ENCODE measurements around the gene CDH4.

The CDH4 gene

DNA sequence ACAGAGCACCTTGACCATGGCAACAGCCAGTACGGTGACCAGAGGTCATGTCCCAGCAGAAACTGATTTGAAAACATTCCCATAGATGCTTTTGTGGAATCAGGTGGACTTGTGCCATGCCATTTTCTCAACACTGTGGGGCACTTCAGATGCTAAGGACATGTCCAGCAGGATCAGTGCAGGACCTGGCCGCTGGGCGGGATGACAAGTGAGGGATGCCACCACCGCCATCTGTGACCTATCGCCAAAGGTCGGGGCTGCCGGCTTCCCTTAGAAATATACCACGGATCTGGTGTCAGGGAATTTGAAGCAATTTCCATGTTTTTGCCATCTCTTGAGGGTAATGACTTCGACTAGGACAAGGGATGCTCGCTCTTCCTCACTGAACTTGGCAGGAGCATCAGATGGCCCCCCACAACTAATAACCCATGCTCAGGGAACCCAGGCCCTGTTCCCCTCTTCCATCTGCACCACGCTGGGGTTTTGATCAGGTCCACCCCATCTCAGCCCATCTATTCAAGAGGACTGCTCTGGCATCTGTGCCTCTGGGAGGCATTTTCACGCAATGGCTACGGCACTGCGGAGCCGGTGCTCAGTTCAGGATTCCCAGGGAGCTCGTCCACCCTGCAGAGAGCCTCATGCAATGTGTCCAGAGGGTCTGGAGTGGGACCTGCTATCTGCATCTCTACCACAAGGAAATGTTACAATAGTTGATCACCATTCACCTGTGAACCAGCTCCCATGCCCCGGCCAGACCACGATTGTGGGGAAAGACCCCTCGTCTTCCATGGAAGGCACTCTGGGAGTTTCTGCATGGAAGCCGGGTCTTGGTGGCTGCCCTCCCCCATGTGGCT lies 511.1 kb downstream of the CDH4 start:
- no peak for DNase-seq

DNA sequence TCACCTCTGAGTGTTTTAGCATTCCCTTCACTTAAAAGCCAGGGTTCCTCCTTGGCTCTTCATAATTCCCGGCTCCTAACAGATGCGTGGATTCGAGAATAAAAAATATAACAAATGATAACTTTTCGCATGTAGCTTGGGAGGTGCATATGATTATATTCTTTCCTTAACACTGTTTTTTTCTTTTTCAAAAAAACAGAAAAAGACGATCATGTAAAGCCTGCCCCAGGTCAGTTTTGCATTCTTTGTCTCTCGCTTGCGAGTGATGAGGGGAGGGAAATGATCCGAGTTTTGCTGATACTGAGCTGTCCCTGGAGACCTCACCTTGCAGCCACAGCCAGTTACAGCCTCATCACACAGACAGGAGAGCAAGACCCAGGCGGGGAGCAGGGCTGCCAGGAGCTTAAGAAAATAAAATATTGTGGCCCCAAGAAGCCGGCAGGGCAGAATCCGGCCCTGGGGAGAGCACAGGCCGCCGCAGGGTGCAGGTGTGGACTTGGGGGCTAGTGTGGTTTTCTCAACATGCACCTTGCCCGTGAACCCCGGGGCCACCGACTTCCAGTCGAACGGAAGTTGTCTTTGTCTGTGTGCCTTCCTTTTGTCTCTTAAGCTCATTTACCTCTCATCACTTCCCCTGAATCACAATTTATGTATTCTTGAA lies 511.8 kb downstream of the CDH4 start:
- DNase-seq: no peak

DNA sequence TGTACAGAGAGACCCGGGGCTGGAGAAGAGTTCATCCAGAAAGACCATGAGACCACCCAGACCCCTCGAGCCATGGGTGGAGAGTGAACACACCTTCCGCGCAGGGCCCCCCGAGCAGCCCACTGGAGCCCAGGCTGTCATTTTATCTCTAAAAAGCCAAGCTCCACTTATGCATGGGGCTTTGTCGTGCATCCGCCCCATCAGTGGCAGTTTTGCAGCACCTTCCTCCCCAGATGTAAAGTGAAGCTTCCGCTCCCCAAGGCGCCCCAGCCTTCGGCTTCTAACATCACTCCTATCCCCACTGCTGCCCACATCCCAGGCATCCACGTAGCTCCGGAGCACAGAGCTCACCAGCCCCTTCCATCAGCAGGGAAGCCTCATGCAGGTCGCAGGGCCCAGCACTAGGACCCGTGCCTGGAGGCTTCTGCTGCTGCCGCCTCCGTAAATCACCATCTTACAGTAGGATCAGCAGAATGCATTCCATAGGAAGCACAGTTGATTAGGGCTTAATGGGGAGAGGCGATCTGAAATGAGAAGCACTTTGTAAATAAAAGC lies 512.5 kb downstream of the CDH4 start:
- no peak for DNase-seq

DNA sequence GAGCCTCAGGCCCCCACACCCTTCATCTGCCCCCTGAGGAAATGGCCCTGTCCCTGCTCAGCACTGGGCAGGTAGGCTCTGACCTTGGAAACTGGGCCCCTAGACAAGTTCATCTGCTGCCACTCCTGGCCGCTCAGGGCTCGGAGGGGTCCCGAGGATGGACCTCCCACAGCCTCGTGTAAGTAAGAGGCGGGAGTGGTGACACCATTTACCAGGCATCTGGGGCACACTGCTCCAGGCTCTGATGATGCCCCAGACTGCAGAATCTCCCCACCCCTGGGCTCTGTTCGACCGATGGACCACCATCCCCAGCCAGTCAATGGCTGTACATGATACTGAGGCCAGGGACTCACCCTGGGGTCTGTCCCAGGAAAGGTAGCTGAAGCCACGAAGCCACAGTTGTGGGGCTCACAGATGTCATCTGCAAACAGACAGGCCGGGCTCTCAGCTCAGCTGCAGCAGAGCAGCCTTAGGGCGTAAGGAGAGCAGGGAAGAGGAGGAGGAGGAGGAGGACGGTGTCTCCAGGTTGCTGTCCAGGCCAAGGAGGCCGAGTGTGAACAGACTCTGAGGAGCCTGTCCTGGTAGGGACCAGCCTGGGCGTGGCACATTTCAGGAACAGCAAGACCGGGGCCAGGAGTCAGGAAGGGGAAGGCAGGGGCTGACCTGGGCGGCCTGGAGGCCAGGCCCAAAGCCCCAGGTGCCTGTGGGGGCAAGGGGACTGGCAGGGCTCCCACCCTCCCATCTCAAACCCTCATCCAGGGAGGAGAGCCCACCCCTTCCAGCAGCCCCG lies 513.2 kb downstream of the CDH4 start:
- no peak for DNase-seq

DNA sequence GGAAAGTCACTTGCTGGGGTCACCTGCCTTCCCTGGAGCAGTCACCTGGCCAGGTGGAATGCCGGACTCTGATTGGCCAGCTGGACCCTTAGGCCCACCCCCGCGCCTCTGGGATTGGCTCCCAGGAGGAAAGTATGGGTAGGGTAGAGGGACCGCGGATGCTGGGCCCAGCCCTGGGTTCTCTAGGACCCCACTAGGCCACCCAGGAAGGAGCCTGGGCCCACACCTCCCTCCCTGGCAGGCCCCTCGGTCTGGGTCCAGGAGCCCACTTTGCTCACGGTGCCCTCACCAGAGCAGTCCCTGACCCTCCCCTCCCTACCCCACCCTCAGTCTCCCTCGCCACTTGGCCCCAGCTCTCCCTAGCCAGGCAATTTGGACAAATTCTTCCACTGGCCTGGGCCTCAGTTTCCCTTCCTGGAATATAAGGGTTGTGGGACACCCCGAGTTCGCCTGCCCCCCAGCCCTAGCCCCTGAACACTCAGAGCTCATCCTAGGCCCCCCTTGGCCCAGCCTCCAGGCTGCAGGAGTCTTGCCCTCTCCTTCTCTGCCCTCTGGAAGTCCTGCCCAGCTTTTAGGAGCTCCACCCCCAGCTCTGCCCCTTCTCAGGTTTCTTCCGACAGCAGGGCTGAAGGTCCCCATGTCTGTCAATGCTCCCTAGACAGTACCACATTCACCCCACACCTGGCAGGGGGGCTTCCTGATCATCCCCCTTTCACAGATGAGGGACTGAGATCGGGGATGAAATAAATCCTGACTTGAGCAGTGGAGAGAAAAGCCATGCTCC lies 514.0 kb downstream of the CDH4 start:
- no peak for DNase-seq

DNA sequence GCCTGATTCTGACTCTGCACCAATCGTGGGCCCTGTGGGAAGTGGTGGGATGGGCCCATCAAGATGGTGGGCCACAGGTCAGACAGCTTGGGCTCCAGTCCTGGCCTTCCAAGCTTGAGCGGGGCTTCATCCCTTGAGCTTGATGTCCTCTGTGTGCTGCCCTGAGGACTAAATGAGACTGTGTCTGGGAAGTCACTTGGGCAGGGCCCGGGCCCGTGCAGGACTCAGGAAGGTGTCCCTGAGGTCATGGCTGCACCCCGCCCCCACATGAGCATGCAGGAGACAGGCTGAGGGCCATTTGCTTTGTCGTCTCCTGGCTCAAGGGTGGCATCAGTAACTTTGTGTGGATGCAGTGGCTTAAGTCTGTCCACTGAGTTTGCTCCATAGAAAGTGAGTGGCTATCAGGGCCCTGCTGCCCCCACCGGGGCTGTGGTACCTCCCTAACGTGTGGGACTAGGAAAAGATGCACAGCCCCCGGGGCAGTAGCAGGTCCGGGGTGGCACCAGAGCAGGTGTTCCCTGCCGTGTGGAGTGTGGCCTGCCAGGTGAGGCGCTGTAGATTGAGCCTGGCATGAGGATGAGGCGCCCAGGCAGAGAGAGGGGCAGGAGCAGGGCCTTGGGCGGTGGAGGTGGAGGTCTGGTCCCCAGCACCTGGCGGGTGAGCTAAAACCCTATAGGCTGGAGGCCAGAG lies 515.0 kb downstream of the CDH4 start:
- DNase-seq: no peak

DNA sequence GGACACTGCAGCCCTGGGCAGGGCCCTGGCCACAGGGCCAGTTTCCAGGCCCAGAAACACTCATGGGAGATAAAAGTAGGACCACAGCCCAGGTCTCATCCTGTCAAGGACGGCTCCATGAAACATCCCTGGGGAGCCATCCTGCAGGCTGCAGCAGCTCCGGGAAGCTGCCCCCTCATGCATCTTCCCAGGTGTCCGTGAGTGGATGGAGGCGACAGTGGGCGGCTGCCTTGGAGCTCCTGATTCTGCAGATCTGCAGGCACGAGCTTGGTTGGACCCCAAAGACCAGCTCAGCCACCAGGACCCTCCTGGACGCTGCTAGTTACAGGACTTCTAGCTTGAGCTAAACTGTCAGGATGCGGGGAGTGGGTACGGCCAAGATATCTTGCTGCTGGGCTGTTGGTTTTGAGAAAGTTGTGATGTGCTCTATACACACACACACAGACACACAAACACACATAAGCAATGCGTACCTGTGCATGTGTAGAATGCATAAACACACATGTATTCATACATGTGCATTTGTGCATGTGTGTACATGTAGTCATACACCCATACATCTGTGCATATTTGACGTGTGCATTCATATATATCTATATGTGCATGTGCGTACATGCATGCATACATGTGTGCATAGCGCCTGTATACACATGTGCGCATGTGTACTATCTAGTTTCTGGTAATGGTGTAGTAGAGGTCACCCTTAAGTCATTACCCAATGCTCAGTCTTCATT lies 515.9 kb downstream of the CDH4 start:
- no peak for DNase-seq

DNA sequence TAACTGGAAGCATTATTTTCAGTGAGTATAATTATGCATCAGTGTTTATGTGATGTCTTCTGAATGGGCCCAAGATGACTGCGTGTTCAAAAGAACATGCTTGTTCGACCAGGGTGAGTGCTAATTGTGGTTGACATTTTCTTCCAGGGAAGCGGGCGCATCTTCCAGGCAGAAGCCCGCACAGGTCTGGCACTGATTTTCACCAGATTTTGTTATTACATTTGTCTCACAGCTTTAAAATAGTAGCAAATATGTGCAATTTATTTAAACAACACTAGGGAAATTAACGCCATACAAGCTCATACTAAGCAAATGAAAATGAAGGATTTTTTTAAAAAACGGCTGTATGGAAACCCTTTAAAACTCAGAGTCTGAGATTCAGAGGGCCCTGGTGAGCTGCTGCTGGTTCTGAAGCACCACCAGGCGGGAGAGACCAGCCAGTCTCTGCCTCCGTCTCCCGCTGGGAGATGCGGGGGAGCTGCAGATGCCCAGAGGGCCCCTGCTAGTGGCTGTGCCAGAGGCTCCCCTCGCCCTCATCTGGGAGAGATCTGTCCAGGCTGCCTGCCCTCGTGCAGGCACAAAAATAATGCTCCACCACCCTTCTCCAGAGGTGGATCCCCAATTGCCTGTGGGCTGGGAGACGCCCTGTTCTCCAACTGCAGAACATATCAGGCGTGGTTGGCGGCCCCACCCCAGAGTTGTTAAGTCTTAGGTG lies 516.7 kb downstream of the CDH4 start:
- no peak for DNase-seq

DNA sequence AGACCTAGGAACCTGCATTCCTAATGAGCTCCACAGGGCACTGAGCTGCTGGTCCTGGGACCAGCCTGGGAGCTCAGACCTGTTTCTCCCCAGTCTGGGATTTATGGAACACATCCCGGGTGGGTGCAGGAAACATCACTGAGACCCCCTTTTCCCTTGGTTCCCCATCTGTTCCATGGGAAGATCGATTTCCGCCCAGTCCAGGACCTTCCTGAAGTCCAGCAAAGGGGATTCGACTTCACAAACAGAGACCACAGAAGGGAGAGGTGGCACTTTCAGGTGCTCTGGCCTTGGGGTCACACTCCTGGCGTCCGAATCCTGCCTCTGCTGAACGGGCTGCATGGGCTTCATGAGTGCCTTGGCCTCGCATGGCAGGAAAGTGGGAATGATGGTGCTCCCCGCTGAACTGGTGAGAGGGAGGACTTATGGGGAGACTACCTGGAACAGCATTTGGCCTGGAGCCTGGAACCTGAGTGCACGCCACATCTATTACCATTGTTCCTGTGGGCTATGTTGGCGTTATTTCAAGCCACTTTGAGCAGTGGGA lies 517.3 kb downstream of the CDH4 start:
- DNase-seq: no peak

DNA sequence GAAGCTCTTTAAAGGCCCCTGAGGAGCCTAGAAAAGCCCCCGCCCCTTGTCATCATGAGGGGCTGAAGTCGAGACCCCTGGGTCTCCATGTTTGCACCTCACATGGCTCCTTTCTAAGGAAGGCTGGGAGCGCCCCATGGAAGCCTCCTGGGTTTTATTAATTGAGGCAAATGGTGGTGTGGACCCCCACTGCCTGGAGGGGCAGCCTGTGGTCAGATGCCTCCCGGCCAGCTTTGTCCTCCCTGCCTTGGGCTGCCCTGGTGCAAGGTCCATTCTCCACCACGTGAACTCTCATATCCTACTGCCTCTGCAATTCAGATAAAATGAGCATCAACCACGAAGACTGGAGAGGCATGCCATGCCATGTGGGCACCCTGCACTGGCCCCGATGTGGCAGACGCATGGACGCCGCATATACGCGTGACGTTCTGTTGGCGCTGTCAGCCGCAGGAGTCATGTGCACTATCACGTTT lies 518.1 kb downstream of the CDH4 start:
- DNase-seq: no peak

DNA sequence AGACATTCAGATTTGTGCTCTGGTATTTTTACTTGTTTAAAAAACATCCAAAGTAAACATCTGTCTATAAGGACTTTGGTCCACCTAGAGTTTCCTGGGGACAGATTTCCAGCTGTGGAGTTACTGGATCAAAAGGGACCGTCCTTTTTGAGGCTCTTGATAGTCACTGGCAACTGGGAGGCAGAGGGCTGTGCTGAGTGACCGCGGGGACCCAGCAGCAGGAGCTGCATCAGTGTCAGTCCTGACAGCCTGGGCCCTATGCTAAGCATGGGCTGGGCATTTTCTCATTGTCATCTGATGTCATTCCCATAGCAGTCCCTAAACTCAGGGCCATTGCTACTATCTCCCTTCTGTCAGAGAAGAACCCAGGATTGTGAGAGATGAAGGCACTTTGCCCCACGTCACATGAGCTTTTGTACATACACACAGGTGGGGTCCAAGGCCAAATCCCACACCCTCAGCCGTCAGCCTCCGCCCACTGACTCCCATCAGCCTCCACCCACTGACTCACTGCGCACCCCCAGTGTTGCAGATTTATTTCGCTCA lies 519.8 kb downstream of the CDH4 start:
- no peak for DNase-seq

DNA sequence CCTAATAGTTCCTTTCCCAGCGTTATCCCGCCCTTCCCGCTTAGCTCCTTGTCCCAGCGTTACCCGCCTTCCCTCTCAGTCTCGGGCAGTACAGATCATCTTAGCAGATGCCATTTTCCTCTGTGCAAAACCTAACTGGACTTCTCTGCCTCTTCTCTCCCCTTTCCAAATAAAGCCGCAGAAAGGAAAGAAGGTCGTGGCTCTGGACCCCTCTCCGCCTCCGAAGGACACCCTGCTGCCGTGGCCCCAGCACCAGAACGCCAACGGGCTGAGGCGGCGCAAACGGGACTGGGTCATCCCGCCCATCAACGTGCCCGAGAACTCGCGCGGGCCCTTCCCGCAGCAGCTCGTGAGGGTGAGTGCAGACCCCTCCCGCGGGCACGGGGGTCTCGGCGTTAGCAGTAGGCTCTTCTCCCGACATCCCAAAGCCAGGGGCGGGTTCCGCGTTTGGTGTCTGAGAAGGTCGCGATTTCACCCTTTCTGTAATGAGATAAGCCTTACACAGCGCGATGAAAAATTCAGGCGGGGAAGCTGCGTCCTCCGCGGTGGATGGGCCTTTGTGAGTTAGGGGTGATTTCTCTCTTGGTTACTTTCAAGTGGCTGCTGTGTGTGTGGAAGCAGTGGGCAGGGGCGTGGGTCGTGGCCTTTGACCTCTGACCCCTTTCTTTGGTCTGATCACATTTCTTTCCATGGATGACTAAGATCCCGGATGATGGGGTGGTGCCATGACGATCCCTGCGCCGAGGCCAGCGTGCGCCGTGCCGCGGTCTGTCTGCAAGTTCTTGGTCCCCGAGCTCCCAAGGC lies 521.0 kb downstream of the CDH4 start:
- no peak for DNase-seq

DNA sequence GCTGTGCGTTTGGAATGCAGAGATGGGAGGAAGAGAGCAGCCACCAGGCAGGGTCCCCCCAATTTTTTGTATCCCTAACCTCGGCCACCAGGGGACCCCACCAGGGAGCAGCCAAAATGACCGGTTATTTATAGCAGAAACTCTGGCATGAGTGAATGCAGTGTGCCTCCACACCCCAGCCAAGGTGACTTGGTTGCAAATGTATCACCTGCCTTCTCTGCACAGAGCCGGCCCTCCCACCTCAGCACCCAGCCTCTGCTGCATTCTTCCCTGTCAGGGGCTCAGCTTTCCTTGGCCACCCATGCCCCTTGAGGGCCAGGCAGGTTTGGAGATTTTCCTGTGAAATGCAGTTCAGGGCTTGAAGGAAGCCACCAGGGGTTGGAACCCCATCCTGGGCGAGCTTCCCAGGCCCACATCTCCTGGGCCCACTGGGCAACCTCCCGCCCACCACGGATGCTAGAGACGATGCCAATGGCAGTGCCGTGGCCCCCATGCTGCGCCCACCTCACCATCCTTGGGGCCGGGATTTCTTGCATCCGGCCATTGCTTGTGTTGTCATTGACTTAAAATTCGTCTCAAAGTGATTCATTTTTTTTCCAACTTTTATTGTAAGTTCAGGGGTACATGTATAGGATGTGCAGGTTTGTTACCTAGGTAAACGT lies 522.0 kb downstream of the CDH4 start:
- no peak for DNase-seq

DNA sequence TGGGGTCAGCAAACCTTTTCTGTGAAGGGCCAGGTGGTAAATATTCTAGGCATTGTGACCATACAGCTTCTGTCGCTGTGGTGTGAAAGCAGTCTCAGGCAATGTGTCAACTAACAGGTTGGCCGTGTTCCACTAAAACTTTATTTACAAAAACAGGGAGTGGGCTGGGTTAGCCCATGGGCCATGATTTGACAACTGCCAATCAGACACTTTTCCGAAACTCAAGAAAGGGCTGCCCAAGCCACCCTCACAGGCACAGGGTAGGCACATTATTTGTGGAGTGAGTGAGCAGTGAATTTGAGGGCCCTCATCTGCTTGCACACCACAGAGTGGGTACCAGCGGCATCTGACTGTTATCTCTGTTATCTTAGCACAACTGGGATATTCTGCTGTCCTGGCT lies 523.4 kb downstream of the CDH4 start:
- DNase-seq: no peak

DNA sequence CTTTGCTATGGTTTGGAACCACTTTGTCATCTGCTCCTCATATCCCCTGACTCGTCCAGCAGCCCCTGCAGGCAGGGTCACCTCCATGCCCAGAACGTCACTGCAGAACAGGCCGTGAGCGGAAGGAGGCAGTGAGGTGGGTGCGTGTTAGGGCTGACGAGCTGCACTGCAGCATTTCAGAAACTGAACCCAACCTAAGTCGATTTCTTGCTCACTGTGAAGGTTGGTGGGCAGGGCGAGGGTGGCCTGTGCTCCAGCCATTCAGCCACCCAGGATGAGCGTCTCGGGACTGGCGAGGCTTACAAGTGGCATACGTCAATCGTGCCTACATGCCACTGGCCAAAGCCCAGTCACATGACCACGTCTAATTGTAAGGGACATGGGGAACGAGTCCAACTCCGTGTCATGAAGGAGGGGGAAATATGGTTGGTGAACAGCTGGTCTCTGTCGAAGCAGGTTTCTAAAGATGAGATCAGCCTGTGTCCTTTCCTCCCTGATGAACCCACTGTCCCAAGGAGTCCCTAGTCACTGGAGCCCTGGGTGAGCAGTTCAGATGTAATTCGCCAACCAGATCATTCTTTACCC lies 524.5 kb downstream of the CDH4 start:
- DNase-seq: no peak

DNA sequence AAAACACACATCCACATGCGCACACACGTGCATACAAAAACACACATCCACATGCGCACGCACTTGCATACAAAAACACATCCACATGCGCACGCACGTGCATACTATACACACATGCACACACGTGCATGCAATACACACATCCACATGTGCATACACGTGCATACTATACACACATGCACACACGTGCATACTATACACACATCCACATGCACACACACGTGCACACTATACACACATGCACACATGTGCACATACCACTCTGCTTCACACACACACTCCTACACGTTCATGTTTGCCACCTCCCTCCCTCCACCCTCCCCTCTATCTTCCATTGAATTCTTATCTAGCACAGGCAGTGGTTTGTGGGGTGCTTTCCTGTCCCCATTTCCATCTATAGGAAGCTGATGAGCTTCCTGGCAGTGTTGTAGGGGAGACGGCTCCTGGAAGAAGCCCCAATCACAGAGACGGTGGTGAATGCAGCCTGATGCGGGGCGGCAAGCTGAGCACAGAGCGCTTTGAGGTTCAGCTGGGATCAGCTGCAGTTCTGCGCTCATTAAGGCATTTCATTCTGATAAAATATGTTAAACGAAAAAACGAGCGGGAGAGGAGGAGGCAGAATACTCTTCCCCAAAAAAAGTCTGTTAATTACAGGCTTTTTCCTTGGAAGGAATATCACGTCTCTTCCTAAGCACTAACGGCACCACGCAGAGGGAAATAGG lies 525.9 kb downstream of the CDH4 start:
- no peak for DNase-seq

DNA sequence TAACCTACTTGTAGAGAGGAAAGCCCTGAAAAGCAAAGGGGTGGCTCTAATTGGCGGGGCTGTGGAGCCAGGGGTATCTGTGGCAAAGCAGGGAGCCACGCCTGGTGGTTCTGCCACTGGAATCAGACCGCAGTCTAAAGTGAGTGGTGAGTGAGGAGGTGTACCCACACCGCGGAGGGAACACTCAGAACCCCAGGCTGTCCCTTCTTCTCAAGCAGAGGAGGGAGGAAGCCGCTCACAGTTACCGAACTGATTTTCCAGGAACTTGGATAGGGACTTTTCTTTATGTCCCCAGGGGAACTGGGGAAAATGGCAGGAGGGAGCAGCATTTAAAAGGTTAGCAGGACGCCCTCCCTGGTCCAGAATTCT lies 526.4 kb downstream of the CDH4 start:
- DNase-seq: no peak
